HG03139 (cell line): Measurements from ENCODE around the gene BMPR1B.

Source experiments
- ATAC-seq: cut with Tn5 transposase; IDR thresholded peaks from one replicate; pipeline ENCODE4 v1.9.1; 2021; ENCODE audit not compliant: unreplicated experiment

BMPR1B gene

DNA sequence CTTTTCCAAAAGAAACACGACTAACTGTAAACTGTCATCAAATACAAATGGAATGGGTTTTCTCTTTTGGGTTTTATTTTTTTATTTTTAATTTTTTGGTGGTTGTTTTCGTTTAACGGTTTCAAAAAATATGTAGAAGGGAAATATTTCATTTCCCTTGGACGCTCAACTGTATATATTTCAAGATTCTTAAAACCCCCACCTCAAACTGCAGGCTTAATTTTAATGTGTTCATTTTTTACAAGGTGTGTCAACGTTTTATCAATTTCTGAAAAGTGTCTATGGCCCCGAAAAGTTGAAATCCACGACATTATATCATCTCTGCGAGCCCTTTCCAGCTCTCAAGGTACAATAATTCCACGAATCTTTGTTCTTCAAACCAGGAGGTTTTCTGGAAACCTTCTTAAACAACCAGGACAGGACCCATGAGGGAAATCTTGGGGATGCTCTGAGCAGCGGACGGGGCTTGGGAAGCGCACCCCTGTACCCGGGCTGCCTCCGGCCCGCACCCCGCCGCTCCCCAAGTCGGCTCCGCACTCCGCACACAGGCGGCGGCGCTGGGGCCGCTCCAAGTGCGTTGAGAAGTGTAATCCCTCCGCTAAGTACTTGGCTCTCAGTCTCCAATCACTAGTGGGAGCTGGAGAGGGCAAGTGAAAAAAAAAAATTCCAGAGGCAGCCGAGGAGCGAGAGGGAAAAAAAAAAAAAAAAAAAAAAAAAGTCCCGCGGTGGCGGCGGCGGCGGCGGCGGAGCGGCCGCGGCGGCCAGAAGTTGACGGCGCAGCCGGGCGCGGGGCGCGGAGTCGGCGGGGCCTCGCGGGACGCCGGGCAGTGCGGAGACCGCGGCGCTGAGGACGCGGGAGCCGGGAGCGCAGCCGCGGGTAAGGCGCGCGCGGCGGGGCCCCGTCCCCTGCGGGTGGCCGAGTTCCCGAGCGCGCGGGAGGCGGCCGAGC lies at the start of gene BMPR1B:
TSS of gene BMPR1B (plus strand) at position 764 of the 949 bp plus-strand sequence. CDS start 346,470 bp downstream, outside the sequence.
- ATAC-seq, result no peak

DNA sequence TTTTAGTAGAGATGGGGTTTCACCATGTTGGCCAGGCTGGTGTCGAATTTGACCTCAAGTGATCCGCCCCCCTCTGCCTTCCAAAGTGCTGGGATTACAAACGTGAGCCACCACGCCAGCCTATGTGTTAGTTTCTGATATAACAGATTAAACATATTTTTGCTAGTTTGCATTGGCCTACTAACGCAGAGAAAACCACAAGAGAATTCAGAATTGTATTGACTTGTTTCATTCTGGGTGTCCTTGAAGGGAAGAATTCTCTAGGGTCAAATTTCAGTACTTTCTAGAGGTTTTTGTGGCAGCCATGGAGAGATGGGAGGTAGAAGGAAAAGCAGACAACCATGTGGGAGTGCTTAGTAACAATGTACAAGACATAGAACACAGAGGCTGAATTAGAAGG lies 46.1 kb upstream of the BMPR1B start:
- no peak for ATAC-seq

DNA sequence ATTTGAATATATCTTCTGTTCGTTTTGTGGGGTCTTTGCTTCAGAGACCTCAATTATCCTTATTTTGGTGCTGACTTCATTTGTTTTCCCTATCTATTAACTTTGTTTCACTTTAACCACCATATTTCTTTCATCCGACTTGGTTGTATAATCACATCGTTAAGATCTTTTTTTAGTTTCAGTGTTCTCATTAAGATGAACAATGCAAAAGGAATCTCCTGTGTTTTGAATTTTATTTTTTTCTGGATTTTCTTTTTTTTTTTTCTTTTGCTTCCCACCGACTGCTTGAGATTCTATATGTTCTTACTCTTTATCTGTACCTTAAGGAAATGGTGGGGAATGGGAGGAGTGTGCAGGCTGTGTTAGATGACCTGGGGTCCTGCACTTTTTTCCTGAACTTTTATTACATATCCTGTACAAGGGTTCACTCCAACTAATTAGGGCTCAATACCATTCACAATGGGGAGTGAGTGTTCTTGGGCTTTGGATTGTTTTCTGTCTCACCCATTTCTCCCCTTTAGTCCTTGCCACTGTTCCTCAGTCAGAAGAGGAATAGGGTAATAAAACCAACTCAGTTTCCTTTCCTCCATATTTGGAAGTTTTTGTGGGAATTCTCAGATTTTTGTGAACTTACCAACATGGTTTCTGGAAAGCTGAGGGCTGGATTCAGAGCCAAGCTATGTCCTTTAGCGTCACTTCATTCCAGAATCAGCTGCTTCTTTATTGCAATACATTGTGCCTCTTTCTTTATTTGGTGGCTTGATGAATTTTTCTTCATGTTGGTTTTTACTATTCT lies 43.2 kb upstream of the BMPR1B start:
- no peak for ATAC-seq

DNA sequence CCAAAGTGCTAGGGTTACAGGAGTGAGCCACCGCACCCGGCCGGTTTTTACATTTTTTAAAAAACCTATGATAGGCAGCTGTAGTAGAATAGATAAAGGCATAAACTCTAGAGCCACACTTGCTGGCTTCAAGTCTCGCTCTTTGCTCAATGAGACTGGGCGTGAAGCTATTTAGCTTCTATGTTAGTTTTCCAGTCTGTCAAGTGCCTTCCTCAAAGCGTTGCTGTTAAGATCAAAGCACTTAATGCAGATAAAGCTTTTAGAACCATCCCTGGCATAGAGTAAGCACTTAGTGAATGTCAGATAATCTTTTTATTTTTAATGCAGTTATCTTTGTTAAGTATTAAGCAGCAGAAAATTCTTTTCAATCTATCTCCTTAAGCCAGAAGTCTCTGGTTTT lies 42.0 kb upstream of the BMPR1B start:
- no peak for ATAC-seq

DNA sequence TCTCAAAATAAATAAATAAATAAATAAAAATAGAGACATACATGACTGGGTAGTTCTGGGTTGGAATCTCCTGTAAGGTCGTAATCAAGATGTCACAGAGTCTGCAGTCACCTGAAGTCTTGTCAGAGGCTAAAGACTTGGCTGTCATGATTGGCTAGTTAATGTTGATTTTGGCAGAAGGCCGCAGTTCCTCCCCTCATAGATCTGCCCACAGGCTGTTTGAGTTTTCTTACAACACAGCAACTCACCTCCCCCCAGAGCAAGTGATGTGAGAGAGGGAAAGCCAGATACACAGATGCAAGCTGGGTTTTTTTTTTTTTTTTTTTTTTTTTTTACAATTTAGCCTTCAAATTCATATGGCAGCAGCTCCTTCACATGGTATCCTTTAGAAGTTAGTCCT lies 36.4 kb upstream of the BMPR1B start:
- no peak for ATAC-seq

DNA sequence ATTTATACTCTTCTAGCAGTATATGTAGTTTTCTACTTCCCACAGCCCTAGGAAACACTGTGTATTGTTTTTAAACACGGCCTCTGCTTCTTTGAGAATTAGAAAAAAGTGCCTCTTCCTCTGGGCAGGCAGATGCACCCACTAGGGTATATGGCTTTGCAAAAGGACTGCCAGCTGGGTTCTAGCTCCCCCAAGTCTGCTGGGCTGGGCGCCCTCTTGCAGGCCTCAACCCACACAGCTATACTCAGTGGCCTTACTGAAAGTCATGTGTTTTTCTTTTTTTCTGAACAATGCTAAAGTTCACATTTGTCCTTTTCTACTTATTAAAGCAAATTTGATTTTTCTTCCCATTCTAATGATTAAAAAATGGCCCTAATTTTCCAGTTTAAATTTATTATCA lies 35.5 kb upstream of the BMPR1B start:
- no peak for ATAC-seq

DNA sequence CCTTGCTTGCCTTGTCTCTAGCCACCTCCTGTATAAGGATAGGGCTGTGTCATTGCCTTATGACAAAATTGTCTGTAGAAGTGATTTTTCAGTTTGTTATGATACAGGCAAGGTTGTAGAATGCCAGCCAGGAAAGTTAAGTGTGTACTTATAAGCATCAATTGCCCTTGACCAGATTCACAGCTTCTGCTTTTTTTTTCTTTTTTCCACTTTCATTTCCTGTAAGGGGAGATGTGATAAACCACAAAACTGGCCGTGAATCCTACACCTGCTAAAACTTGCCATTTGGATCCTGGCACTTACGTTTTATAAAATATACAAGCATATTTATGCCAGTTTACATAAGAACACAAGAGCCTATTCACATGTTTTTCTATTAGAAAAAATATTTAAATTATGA lies 35.0 kb upstream of the BMPR1B start:
- no peak for ATAC-seq

DNA sequence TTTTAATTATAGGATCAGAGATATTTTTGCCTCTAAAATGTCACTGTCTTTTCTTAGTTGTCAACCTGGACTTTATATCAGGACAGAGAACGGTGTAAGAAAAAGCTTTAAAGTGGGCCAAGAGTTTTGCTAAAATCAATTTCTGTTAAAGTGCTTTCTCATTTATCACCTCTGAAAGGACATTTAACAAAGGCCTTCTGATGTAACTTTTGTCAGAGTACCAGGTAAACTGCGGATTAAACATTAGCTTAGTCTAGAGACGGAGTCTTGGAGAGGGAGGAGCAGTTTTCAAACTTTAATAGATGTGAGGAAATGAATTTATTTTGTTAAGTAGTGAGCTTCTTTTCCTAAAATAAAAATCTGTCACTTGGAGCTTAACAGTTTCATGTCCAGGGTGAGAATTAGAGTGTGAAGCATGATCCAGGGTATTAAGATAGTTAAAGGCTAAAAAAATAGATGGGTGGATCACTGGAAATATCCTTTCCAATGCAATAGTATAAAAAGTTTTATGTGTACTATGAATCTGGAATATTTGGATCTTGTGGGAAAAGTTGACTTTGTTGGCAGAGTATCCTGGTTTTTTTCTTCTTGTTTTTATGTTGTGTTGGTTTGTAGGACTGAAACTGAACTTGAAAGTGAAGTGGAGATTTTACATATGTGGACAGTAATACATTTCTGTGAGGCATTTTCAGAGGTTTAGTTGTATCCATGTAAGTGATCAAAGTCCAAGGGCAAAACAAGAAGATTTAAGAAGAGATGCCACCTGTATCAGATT lies 33.6 kb upstream of the BMPR1B start:
- no peak for ATAC-seq

DNA sequence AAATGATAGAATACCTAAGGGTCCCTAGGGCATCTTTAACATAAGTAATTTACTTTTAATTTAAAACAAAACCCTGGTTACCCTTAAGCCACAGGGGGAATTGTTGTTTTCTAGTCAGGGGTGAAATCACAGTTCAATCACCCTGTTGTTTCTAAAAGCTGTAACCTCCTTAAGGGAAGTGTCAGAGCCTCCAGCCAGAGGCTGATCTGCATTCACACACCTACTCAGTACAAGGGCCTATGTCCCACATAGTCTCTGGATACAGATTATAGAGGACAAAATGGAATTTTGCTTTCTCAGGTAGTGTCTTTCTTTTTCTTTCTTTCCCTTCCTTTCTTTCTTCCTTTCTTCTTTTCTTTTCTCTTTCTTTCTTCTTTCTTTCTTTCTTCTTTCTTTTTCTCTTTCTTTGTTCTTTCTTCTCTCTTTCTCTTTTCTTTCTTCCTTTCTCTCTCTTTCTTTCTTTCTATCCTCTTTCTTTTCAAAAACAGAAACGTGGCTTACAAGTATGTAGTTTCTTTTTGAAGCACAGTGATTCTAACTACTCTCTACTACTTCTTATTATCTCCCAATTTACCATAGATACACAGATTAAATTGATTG lies 31.1 kb upstream of the BMPR1B start:
- no peak for ATAC-seq

DNA sequence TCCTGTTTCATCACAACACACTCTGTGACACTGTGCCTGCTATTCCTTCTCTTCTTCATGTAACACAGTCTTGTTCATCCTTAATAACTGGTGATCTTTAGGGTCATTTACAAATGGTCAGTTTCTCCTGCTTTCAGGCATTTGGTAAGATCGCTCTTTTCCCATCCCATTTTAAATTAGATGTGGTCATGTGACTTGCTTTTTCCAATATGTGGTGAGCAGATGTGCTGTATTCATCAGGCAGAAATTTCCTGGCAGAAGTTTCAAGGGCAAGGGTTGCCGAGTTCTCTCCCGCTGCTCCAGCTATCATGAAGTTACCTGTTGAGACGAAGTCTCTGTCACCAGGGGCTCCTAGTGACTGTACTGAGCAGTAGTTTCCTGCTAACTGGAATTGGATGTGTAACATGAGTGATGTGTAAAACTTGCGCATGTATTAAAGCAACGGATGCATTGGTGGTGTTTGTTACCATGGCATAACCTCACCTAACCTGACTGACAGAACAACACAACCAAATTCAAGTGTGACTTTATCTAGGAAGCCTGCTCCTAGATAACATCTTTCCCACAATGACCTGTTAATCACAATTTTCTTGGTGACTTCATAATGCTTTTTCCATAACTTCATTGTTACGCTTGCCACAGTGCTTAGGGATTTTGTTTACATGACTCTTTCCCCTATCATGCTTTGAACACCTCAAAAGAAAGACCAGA lies 29.5 kb upstream of the BMPR1B start:
- ATAC-seq, result no peak

DNA sequence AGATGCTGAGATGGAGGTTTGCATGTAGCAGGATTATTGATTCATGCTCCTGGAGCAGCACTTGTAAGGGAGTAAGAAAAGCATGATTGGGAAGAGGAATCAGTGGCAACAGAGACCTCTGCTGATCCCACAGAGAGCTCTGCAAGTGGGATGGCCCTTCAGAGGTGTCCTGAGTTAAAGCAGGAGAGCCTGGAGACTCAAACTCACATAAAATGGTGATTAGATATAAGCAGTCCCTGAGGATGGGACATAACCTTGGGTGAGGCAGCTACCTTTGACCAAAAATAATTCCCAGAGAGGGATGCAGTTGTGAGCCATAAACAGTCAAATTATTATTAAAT lies 25.4 kb upstream of the BMPR1B start:
- ATAC-seq, result no peak

DNA sequence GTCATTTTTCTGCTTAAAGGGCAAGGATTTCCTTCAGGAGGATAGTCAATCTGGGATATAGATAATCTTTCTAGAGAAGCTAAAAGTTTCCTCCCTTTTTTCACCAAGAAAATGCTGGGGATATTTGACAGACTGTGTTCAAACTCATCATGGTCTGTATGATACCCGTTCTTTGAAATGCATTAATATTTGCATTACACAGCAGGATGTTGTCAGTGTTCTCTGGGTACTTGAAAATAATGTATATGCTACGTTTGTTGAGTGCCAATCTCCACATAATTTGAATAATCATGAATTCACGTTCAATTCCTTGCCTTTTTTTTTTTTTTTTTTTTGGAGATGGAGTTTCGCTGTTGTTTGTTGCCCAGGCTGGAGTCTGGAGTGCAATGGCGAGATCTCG lies 18.0 kb upstream of the BMPR1B start:
- no peak for ATAC-seq

DNA sequence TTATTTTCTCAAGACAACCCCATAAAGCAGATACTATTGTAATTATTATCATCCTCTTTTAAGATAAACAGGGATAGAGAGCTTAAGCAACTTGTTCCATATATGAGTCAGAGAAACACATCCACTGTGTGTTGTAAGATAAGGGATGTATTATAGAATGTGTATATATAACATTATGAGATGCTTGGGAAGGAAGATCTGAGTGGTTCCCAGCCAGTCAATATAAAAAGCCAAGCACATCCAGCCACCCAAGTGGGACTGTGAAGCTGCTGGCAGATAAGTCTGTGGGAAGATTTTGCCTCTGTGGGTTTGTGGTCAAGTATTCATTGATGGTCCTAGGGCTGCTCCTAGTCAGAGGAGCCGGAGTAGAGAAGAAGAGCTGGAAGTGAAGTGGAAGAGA lies 16.5 kb upstream of the BMPR1B start:
- no peak for ATAC-seq

DNA sequence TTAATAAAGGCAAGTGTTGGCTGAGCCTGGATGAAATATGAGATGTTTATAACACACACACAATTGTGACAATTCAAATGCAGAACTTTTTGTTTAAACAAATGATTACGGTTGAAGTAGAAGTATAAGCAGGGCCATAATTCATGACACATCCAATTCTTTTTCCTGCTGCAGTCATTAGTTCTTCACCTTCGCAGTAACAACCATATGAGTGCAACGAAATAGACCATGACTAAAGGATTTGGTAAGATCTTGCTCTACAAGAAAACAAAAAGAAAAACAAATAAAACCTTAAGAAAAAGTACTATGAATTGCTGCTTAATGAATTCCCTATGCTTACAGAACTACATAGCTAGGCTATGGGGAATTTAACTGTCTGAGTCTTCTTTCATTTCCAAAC lies 13.9 kb upstream of the BMPR1B start:
- ATAC-seq, result no peak

DNA sequence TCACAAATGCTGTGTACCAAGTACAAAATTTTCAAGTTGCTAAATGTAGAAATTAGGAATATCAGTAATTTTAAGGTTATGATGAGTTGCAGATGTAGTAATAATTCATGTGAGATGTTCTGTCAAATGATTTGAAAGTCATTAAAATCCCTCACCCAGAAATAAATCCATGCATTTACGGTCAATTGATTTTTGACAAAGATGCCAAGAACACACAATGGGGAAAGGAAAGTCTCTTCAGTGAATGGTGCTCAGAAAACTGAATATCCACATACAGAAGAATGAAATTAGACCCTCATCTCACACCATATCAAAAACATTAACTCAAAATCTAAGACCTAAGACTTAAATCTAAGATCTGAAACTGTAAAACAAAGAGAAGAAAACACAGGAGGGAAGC lies 12.9 kb upstream of the BMPR1B start:
- ATAC-seq, result no peak

DNA sequence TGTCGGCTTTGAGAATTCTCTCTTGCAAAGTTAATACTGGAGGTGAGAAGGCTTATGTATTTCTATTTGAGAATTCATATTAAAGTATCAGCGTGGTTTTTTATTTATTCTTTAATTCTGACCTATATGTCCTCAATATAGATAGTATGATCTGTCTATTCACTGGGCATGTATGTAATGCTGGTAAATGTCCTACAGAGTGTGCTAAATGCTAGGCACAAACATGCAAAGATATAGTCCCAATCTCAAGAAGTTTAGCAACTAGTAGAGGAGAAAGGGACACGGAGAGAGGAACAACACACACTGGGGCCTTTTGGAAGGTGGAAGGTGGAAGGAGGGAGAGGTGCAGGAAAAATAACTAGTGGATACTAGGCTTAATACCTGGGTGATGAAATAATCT lies 11.0 kb upstream of the BMPR1B start:
- ATAC-seq, result no peak

DNA sequence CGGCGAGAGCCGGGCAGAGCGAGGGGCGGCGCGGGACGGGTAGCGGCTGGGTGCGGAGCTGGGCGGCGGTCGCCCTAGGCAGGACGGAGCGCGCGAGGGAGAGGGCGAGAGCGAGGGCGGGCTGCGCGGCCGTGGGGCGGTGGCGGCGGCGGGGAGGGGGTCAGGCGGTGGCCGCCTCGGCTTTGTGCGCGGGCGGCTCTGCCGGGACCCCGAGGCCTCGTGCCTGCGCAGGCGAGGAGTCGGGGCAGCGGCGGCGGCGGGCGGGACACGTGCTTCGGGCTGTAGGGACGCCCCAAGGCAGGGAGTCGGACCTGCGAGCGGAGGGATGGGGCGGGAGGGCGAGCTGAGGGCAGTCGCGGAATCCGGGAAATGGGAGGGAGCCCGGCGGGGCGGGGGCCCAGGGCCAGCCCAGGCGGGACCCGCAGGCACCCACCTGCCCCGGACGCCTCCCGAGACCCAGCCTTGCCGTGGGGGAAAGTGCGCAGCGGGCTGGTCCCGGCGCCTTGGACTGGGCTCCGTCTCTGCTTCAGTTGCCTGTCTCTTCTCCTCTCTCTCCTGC lies 465 bp downstream of the BMPR1B start:
- no peak for ATAC-seq

DNA sequence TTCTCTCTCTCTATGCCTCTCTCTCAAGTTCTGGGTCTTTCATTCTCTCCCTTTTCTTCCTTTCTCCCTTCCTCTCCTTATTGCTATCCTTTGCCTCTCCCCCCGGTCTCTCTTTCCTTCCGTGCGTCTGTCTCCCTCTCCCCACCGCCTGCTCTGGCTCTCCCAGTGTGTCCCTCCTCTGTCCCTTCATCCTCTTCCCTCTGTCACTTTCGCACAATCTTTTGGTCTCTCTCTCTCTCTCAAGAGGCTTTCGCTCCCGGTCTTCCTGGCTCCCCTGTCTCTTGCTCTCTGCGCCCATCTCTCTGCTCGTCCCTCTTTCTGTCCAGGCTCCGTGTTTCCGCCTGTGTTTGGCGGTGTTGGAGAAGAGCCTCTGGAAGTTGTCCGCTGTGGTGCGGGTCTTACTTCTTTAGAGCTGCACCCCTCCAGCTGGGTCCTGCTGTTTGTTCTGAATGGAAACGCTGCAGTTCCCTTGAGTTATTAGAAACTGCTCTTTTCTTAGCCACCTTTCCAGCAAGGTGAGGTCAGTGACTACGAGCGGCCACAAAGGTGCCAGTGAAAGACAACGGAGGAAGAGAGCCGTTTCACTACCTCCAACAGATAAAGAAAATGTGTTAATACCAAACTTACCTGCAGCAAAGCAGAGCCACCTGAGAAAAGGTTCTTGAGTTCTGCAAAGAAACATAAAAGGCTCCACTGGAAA lies 1.1 kb downstream of the BMPR1B start:
- ATAC-seq, result no peak

DNA sequence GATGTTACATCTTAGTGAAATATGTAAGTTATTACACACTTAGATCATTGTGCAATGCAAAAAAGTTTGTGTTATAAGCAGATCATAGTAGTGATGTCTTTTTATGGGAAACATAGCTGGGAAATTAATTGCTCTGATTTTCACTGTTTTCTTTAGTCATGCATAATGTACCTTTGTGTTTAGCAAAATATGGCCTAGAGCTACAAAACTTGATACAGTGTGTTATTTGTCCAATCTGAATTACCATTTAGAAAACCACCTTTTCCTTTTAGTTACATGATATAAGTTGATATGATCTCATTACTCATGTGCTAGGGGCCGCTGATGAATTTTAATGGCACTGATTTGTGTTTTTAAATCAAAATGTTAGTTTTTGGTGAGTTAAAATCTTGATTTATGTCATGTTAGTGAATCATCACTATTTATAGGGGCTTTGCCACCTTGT lies 2.0 kb downstream of the BMPR1B start:
- no peak for ATAC-seq
